HepG2 (cell line): Measurements from ENCODE around the gene ABCD4. TPM values are rescaled to one million over a fixed set of nuclear protein-coding genes. Genes with fewer than 3 reads are reported as not detected.
A peak's percentile ranks its signal among the peaks of the same experiment; 100 is the strongest.

Experiments
- ATAC-seq: fragments of 200-7000 bp; cut with Tn5 transposase; 3 replicates; pipeline ENCODE4 v1.9.1; 2020; ENCODE audit warnings: mild to moderate bottlenecking, moderate library complexity
- BruUV-seq: library from RNA; stranded (reverse); fragments of 400-500 nt; replicated peaks from 2 replicates; lab custom pipeline; 2021; lab: Mats Ljungman, UMichigan
- CTCF ChIA-PET: fragments of 300-600 bp; formaldehyde crosslinking; extraction: SDS; loops from one replicate; lab custom pipeline; 2021; ENCODE audit warnings: low total read pairs, inconsistent platforms, low intra/inter-chr PET ratio; lab: Yijun Ruan, JAX
- POLR2A ChIA-PET: fragments of 350-600 bp; sonication (Branson Sonifier 250); formaldehyde crosslinking; loops from one replicate; lab custom pipeline; 2020; ENCODE audit warnings: antibody characterized with exemption, inconsistent platforms; lab: Yijun Ruan, JAX
- DNase-seq: peaks from one replicate; pipeline ENCODE4 v3.0.0-alpha.2; 2015; ENCODE audit warnings: low spot score
- FAIRE-seq: peaks from 3 replicates; lab custom pipeline; 2011; peaks lifted over from hg19 to GRCh38; lab: Jason Lieb, UNC
- H2AFZ ChIP-seq: one replicate; pipeline ENCODE4 v1.6.1; 2011; ENCODE audit warnings: low read length, inconsistent platforms
- H3K27ac ChIP-seq: fragments of 300-600 bp; 3 replicates; pipeline ENCODE4 v1.8.0; 2011; ENCODE audit warnings: mixed run types, mild to moderate bottlenecking, mixed read lengths, low read length, inconsistent platforms; ENCODE audit not compliant: insufficient read depth; ENCODE audit errors: extremely low read length
- H3K27me3 ChIP-seq, 2 experiments: fragments of 200-600 bp in 1 of 2; 2 replicates in 1 of 2; 3 replicates in 1 of 2; pipeline versions ENCODE4 v1.6.0 to v1.8.0; 2011; ENCODE audit warnings: low read length in 2 of 2, mild to moderate bottlenecking in 2 of 2, moderate library complexity in 2 of 2, inconsistent platforms in 1 of 2; ENCODE audit not compliant: insufficient read depth in 2 of 2, control insufficient read depth in 1 of 2
- H3K36me3 ChIP-seq, 2 experiments: fragments of 200-600 bp in 1 of 2; replicated peaks in 1 of 2; 2 replicates in 1 of 2; 3 replicates in 1 of 2; pipeline versions ENCODE4 v1.5.1 to v1.8.0; 2011; ENCODE audit warnings: low read length in 2 of 2, inconsistent platforms in 1 of 2; ENCODE audit not compliant: insufficient read depth in 2 of 2, control insufficient read depth in 1 of 2
- H3K4me1 ChIP-seq: 2 replicates; pipeline ENCODE4 v1.5.1; 2012; ENCODE audit warnings: low read length, inconsistent platforms; ENCODE audit not compliant: insufficient read depth
- H3K4me2 ChIP-seq: 2 replicates; pipeline ENCODE4 v1.6.0; 2011; ENCODE audit warnings: low read depth, low read length, inconsistent platforms
- H3K4me3 ChIP-seq, 3 experiments: fragments of 200-600 bp in 1 of 3; sonication (generic), shearing (Covaris generic) in 1 of 3; replicated peaks in 1 of 3; 2 replicates each; pipeline ENCODE4 v1.5.1; 2011 to 2016; ENCODE audit warnings: low read length in 3 of 3, inconsistent platforms in 2 of 3, low read depth in 2 of 3, mild to moderate bottlenecking in 2 of 3, control low read depth in 1 of 3, mixed read lengths in 1 of 3; ENCODE audit not compliant: insufficient read depth in 1 of 3
- H3K79me2 ChIP-seq: one replicate; pipeline ENCODE4 v1.6.1; 2011; ENCODE audit warnings: low read length, inconsistent platforms; ENCODE audit not compliant: insufficient read depth
- H3K9ac ChIP-seq: 2 replicates; pipeline ENCODE4 v1.6.0; 2011; ENCODE audit warnings: mild to moderate bottlenecking, low read depth, low read length, inconsistent platforms; ENCODE audit not compliant: insufficient read depth
- H3K9me3 ChIP-seq: 2 replicates; pipeline ENCODE4 v1.5.1; 2012; ENCODE audit warnings: mild to moderate bottlenecking, low read length
- H4K20me1 ChIP-seq: 2 replicates; pipeline ENCODE4 v1.6.0; 2011; ENCODE audit warnings: inconsistent platforms, mild to moderate bottlenecking, low read length, moderate library complexity; ENCODE audit not compliant: insufficient read depth
- FOXO1 ChIP-seq: sonication (generic); formaldehyde crosslinking; IDR thresholded peaks from 2 replicates; pipeline ENCODE4 v1.4.0; 2020; ENCODE audit warnings: missing genetic modification reagents
- NRL ChIP-seq: sonication (generic); formaldehyde crosslinking; IDR thresholded peaks from 2 replicates; pipeline ENCODE4 v1.5.0; 2020; ENCODE audit warnings: missing genetic modification reagents, mild to moderate bottlenecking, moderate library complexity, borderline replicate concordance
- U2AF1 ChIP-seq: fragments of 200-400 bp; formaldehyde crosslinking; optimal IDR thresholded peaks from 2 replicates; pipeline ENCODE3; 2017; ENCODE audit warnings: mild to moderate bottlenecking, low read depth, low read length
- ZNF33A ChIP-seq: sonication (generic); formaldehyde crosslinking; IDR thresholded peaks from 2 replicates; pipeline ENCODE4 v1.5.1; 2020; ENCODE audit warnings: missing genetic modification reagents, mild to moderate bottlenecking, moderate library complexity, borderline replicate concordance
- ZNF660 ChIP-seq: sonication (generic); formaldehyde crosslinking; IDR thresholded peaks from 2 replicates; pipeline ENCODE4 v1.5.1; 2020; ENCODE audit warnings: mild to moderate bottlenecking, low read depth, missing genetic modification reagents, borderline replicate concordance
- ZNF816 ChIP-seq: sonication (generic); formaldehyde crosslinking; IDR thresholded peaks from 2 replicates; pipeline ENCODE4 v1.8.0; 2022; ENCODE audit warnings: missing genetic modification reagents, mild to moderate bottlenecking, borderline replicate concordance
- ZNF879 ChIP-seq: sonication (generic); formaldehyde crosslinking; IDR thresholded peaks from 2 replicates; pipeline ENCODE4 v1.8.1; 2023; ENCODE audit warnings: missing genetic modification reagents
- WGBS: methylation state at CpG from one replicate; pipeline ENCODE4 v1.1.6; 2017; ENCODE audit warnings: low lambda C conversion rate; 5-methylcytosine and 5-hydroxymethylcytosine counted together
- in situ Hi-C: cut with HindIII; loops from 2 replicates; pipeline ENCODE4 v1.10.0; 2017; ENCODE audit warnings: low pct_unique_long_range_greater_than_20kb; ENCODE audit not compliant: extremely low pct_ligation_motif_present
- intact Hi-C: fragments of 100-400 bp; cut with micrococcal nuclease; formaldehyde crosslinking; loops from one replicate; pipeline ENCODE4 v1.10.0; 2022; ENCODE audit not compliant: unreplicated experiment
- polyA plus RNA-seq, 8 experiments: library from polyadenylated mRNA; depleted of rRNA in 3 of 8; stranded (reverse) in 7 of 8; unstranded in 1 of 8; fragments of >200 nt; fragmentation: Illumina TruSeq in 4 of 8; extraction: Trizol in 4 of 8; gene quantifications; 2 replicates each; pipeline versions ENCODE4 v1.2.1 to v1.2.3, GENCODE V29; 2011 to 2016; ENCODE audit warnings: low read depth in 4 of 8, missing spikeins in 1 of 8, mixed read lengths in 1 of 8; ENCODE audit not compliant: insufficient read depth in 1 of 8
- total RNA-seq, 5 experiments: library from RNA; depleted of rRNA; stranded (reverse); fragments of >200 nt; fragmentation: Illumina TruSeq; extraction: Trizol; gene quantifications; 2 replicates each; pipeline ENCODE4 v1.2.3, GENCODE V29; 2016; ENCODE audit warnings: low read depth in 1 of 5
- TF ChIP-seq, protein P1 (sequence below), 2 experiments: fragments of 450-650 bp in 1 of 2; sonication (generic) in 1 of 2; formaldehyde crosslinking in 1 of 2; IDR thresholded peaks; 2 replicates each; pipeline versions ENCODE4 v1.6.1 to v1.8.0; 2016 to 2022; ENCODE audit warnings: antibody characterized with exemption in 1 of 2, mild to moderate bottlenecking in 1 of 2, missing genetic modification reagents in 1 of 2

The ABCD4 gene
- total and polyA plus RNA-seq, 2 of the 13 experiments (the other 11 are each of a cell fraction or from before 2014, with no cell fraction given) = 47.5 to 50.5 TPM

DNA sequence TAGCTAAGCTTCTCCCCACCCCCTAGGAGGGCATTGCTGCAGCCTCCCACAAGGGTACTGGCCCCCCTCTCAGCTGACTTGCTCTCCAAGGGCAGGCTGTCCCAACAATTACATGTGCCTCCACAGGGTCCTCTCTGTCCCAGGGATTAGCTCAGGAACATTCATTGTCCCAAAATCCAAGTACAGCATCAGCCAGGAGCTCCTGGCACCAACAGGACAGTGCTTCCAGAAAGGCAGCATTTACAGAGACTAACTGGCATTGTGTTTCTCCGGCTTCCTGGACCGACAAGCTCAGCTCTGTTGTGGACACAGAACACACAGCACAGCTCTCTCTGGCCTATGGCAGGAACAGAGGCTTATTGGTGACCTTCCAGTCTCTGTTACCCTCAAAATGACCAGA is 21.7 kb downstream of the ABCD4 start:
- CTCF ChIA-PET = no interaction called here
- 100% methylated on average over 1 of the region's 2 CpGs for WGBS
- POLR2A ChIA-PET = interaction anchor here (1.2 kb wide), 1 partner anchor 22 kb away, joined by 4 read pairs; the partner anchor contains the start of gene ABCD4
- H3K36me3 ChIP-seq = peaks cover 10 to 18% of the 10 kb centered on the region in 2 experiments
- H3K4me1 ChIP-seq = no peaks in the 10 kb centered on the region
- no peak overlapping the region for H3K4me2 ChIP-seq
- 0 out of 5 replicates have a peak, but pooled peaks cover 0 to 4% of the 10 kb centered on the region in 2 experiments for H3K27me3 ChIP-seq
- H4K20me1 ChIP-seq = no peaks in the 10 kb centered on the region
- no peak overlapping the region for H3K4me3 ChIP-seq
- intact Hi-C loops = no loop called here
- no peak for FAIRE-seq
- no peak for DNase-seq
- H3K27ac ChIP-seq = no peak overlapping the region
- H3K9me3 ChIP-seq = no peaks in the 10 kb centered on the region
- BruUV-seq = no TSS peak
- no peaks in the 10 kb centered on the region for H3K79me2 ChIP-seq
- H2AFZ ChIP-seq = no peak overlapping the region
- peak; percentile 12; the same call in 1 of the 3 replicates for ATAC-seq
- in situ Hi-C loops = no loop called here
- TF ChIP-seq ZNF816 (CRISPR knock-in tag) = no peak
- TF ChIP-seq NRL (CRISPR knock-in tag) = no peak
- TF ChIP-seq ZNF33A = no peak
- TF ChIP-seq U2AF1 = no peak
- no peak for TF ChIP-seq FOXO1 (CRISPR knock-in tag)
- TF ChIP-seq ZNF879 (CRISPR knock-in tag) = no peak
- TF ChIP-seq ZNF660 (CRISPR knock-in tag) = no peak
- TF ChIP-seq, protein P1, sequence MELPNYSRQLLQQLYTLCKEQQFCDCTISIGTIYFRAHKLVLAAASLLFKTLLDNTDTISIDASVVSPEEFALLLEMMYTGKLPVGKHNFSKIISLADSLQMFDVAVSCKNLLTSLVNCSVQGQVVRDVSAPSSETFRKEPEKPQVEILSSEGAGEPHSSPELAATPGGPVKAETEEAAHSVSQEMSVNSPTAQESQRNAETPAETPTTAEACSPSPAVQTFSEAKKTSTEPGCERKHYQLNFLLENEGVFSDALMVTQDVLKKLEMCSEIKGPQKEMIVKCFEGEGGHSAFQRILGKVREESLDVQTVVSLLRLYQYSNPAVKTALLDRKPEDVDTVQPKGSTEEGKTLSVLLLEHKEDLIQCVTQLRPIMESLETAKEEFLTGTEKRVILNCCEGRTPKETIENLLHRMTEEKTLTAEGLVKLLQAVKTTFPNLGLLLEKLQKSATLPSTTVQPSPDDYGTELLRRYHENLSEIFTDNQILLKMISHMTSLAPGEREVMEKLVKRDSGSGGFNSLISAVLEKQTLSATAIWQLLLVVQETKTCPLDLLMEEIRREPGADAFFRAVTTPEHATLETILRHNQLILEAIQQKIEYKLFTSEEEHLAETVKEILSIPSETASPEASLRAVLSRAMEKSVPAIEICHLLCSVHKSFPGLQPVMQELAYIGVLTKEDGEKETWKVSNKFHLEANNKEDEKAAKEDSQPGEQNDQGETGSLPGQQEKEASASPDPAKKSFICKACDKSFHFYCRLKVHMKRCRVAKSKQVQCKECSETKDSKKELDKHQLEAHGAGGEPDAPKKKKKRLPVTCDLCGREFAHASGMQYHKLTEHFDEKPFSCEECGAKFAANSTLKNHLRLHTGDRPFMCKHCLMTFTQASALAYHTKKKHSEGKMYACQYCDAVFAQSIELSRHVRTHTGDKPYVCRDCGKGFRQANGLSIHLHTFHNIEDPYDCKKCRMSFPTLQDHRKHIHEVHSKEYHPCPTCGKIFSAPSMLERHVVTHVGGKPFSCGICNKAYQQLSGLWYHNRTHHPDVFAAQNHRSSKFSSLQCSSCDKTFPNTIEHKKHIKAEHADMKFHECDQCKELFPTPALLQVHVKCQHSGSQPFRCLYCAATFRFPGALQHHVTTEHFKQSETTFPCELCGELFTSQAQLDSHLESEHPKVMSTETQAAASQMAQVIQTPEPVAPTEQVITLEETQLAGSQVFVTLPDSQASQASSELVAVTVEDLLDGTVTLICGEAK (IDR thresholded peaks at IDR 0.05) = no peak
- TF ChIP-seq, protein P1 (CRISPR knock-in tag; IDR thresholded peaks at IDR 0.05) = no peak
- TF ChIP-seq, all 625 proteins: peak for 0
- H3K9ac ChIP-seq = no peak overlapping the region
